HepG2 (cell line): ENCODE data around the gene RPS2. TPM values are rescaled to one million over a fixed set of nuclear protein-coding genes. Genes with fewer than 3 reads are reported as not detected.

Source experiments
- ATAC-seq: fragments of 200-7000 bp; cut with Tn5 transposase; 3 replicates; pipeline ENCODE4 v1.9.1; 2020; ENCODE audit warnings: mild to moderate bottlenecking, moderate library complexity
- BruUV-seq: library from RNA; stranded (reverse); fragments of 400-500 nt; replicated peaks from 2 replicates; lab custom pipeline; 2021; lab: Mats Ljungman, UMichigan
- CTCF ChIA-PET: fragments of 300-600 bp; formaldehyde crosslinking; extraction: SDS; loops from one replicate; lab custom pipeline; 2021; ENCODE audit warnings: low total read pairs, inconsistent platforms, low intra/inter-chr PET ratio; lab: Yijun Ruan, JAX
- POLR2A ChIA-PET: fragments of 350-600 bp; sonication (Branson Sonifier 250); formaldehyde crosslinking; loops from one replicate; lab custom pipeline; 2020; ENCODE audit warnings: antibody characterized with exemption, inconsistent platforms; lab: Yijun Ruan, JAX
- DNase-seq: peaks from one replicate; pipeline ENCODE4 v3.0.0-alpha.2; 2015; ENCODE audit warnings: low spot score
- FAIRE-seq: peaks from 3 replicates; lab custom pipeline; 2011; peaks lifted over from hg19 to GRCh38; lab: Jason Lieb, UNC
- H2AFZ ChIP-seq: one replicate; pipeline ENCODE4 v1.6.1; 2011; ENCODE audit warnings: low read length, inconsistent platforms
- H3K27ac ChIP-seq: fragments of 300-600 bp; 3 replicates; pipeline ENCODE4 v1.8.0; 2011; ENCODE audit warnings: mixed run types, mild to moderate bottlenecking, mixed read lengths, low read length, inconsistent platforms; ENCODE audit not compliant: insufficient read depth; ENCODE audit errors: extremely low read length
- H3K27me3 ChIP-seq, 2 experiments: fragments of 200-600 bp in 1 of 2; 2 replicates in 1 of 2; 3 replicates in 1 of 2; pipeline versions ENCODE4 v1.6.0 to v1.8.0; 2011; ENCODE audit warnings: low read length in 2 of 2, mild to moderate bottlenecking in 2 of 2, moderate library complexity in 2 of 2, inconsistent platforms in 1 of 2; ENCODE audit not compliant: insufficient read depth in 2 of 2, control insufficient read depth in 1 of 2
- H3K36me3 ChIP-seq, 2 experiments: fragments of 200-600 bp in 1 of 2; replicated peaks in 1 of 2; 2 replicates in 1 of 2; 3 replicates in 1 of 2; pipeline versions ENCODE4 v1.5.1 to v1.8.0; 2011; ENCODE audit warnings: low read length in 2 of 2, inconsistent platforms in 1 of 2; ENCODE audit not compliant: insufficient read depth in 2 of 2, control insufficient read depth in 1 of 2
- H3K4me1 ChIP-seq: 2 replicates; pipeline ENCODE4 v1.5.1; 2012; ENCODE audit warnings: low read length, inconsistent platforms; ENCODE audit not compliant: insufficient read depth
- H3K4me2 ChIP-seq: 2 replicates; pipeline ENCODE4 v1.6.0; 2011; ENCODE audit warnings: low read depth, low read length, inconsistent platforms
- H3K4me3 ChIP-seq, 3 experiments: fragments of 200-600 bp in 1 of 3; sonication (generic), shearing (Covaris generic) in 1 of 3; replicated peaks in 1 of 3; 2 replicates each; pipeline ENCODE4 v1.5.1; 2011 to 2016; ENCODE audit warnings: low read length in 3 of 3, inconsistent platforms in 2 of 3, low read depth in 2 of 3, mild to moderate bottlenecking in 2 of 3, control low read depth in 1 of 3, mixed read lengths in 1 of 3; ENCODE audit not compliant: insufficient read depth in 1 of 3
- H3K79me2 ChIP-seq: one replicate; pipeline ENCODE4 v1.6.1; 2011; ENCODE audit warnings: low read length, inconsistent platforms; ENCODE audit not compliant: insufficient read depth
- H3K9ac ChIP-seq: 2 replicates; pipeline ENCODE4 v1.6.0; 2011; ENCODE audit warnings: mild to moderate bottlenecking, low read depth, low read length, inconsistent platforms; ENCODE audit not compliant: insufficient read depth
- H3K9me3 ChIP-seq: 2 replicates; pipeline ENCODE4 v1.5.1; 2012; ENCODE audit warnings: mild to moderate bottlenecking, low read length
- H4K20me1 ChIP-seq: 2 replicates; pipeline ENCODE4 v1.6.0; 2011; ENCODE audit warnings: inconsistent platforms, mild to moderate bottlenecking, low read length, moderate library complexity; ENCODE audit not compliant: insufficient read depth
- ZFP91 ChIP-seq: sonication (generic); formaldehyde crosslinking; IDR thresholded peaks from 2 replicates; pipeline ENCODE4 v1.9.0; 2022; ENCODE audit warnings: missing genetic modification reagents, mild to moderate bottlenecking, borderline replicate concordance
- ZNF367 ChIP-seq: sonication (generic); formaldehyde crosslinking; IDR thresholded peaks from 2 replicates; pipeline ENCODE4 v1.4.0; 2020; ENCODE audit warnings: missing genetic modification reagents, borderline replicate concordance
- ZNF430 ChIP-seq: sonication (generic); formaldehyde crosslinking; IDR thresholded peaks from 2 replicates; pipeline ENCODE4 v1.9.0; 2021; ENCODE audit warnings: mild to moderate bottlenecking, missing genetic modification reagents
- ZNF552 ChIP-seq: sonication (generic); formaldehyde crosslinking; IDR thresholded peaks from 2 replicates; pipeline ENCODE4 v1.9.0; 2022; ENCODE audit warnings: missing genetic modification reagents, mild to moderate bottlenecking, borderline replicate concordance
- ZNF772 ChIP-seq: sonication (generic); formaldehyde crosslinking; IDR thresholded peaks from 2 replicates; pipeline ENCODE4 v1.5.0; 2020; ENCODE audit warnings: mild to moderate bottlenecking, missing genetic modification reagents
- WGBS: methylation state at CpG from one replicate; pipeline ENCODE4 v1.1.6; 2017; ENCODE audit warnings: low lambda C conversion rate; 5-methylcytosine and 5-hydroxymethylcytosine counted together
- in situ Hi-C: cut with HindIII; loops from 2 replicates; pipeline ENCODE4 v1.10.0; 2017; ENCODE audit warnings: low pct_unique_long_range_greater_than_20kb; ENCODE audit not compliant: extremely low pct_ligation_motif_present
- intact Hi-C: fragments of 100-400 bp; cut with micrococcal nuclease; formaldehyde crosslinking; loops from one replicate; pipeline ENCODE4 v1.10.0; 2022; ENCODE audit not compliant: unreplicated experiment
- polyA plus RNA-seq, 8 experiments: library from polyadenylated mRNA; depleted of rRNA in 3 of 8; stranded (reverse) in 7 of 8; unstranded in 1 of 8; fragments of >200 nt; fragmentation: Illumina TruSeq in 4 of 8; extraction: Trizol in 4 of 8; gene quantifications; 2 replicates each; pipeline versions ENCODE4 v1.2.1 to v1.2.3, GENCODE V29; 2011 to 2016; ENCODE audit warnings: low read depth in 4 of 8, missing spikeins in 1 of 8, mixed read lengths in 1 of 8; ENCODE audit not compliant: insufficient read depth in 1 of 8
- total RNA-seq, 5 experiments: library from RNA; depleted of rRNA; stranded (reverse); fragments of >200 nt; fragmentation: Illumina TruSeq; extraction: Trizol; gene quantifications; 2 replicates each; pipeline ENCODE4 v1.2.3, GENCODE V29; 2016; ENCODE audit warnings: low read depth in 1 of 5
- TF ChIP-seq, protein P1 (sequence below): sonication (generic); formaldehyde crosslinking; IDR thresholded peaks from 2 replicates; pipeline ENCODE4 v1.5.1; 2020; ENCODE audit warnings: mild to moderate bottlenecking, moderate library complexity, missing genetic modification reagents
- TF ChIP-seq, protein P2 (sequence below): sonication (generic); formaldehyde crosslinking; IDR thresholded peaks from 2 replicates; pipeline ENCODE4 v1.4.0; 2020; ENCODE audit warnings: missing genetic modification reagents, borderline replicate concordance
- TF ChIP-seq, protein P3 (sequence below): sonication (generic); formaldehyde crosslinking; IDR thresholded peaks from 2 replicates; pipeline ENCODE4 v1.4.0; 2020; ENCODE audit warnings: mild to moderate bottlenecking, missing genetic modification reagents, borderline replicate concordance

Gene RPS2
- total and polyA plus RNA-seq, 2 of the 13 experiments (the other 11 are each of a cell fraction or from before 2014, with no cell fraction given): 1,908 to 4,514 TPM

DNA sequence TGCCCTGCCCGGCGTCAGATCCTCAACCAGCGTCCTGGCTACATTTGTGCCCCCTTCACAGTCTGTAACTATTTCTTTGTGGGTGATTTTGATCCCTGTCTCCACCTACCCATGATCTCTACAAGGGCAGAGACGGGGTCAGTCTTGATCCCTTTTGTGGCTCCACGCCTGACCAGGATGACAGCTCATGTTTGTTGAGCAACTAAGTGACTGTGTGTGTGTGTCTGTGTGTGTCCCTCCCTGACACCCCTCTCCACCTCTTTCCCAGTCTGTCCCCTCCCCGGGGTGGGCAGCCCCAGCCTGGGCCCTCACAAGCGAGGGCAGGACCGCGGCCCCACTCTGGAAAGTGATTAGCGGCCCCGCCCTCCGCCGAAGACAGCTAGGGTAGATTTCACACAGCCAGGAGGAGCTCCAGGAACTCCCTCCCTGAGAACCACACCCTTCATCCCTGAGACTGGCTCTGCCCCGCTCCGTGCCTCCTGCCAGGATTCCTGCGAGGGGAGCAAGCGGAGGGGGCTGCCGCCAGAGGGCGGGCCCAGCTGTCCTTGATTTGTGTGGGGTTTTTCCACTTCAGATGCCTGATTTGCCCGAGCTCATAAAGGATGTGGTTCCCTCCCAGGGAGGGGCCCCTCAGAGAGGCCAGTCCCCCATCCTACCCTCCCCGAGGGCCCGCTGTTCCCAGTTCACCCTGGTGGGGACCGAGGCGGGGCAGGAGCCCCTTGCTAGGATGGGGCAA is 41.2 kb downstream of the RPS2 start (continued):
- TF ChIP-seq, protein P1, sequence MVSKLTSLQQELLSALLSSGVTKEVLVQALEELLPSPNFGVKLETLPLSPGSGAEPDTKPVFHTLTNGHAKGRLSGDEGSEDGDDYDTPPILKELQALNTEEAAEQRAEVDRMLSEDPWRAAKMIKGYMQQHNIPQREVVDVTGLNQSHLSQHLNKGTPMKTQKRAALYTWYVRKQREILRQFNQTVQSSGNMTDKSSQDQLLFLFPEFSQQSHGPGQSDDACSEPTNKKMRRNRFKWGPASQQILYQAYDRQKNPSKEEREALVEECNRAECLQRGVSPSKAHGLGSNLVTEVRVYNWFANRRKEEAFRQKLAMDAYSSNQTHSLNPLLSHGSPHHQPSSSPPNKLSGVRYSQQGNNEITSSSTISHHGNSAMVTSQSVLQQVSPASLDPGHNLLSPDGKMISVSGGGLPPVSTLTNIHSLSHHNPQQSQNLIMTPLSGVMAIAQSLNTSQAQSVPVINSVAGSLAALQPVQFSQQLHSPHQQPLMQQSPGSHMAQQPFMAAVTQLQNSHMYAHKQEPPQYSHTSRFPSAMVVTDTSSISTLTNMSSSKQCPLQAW (CRISPR knock-in tag): peak; percentile 39; the same call in 1 of the 2 replicates
- TF ChIP-seq, protein P2, sequence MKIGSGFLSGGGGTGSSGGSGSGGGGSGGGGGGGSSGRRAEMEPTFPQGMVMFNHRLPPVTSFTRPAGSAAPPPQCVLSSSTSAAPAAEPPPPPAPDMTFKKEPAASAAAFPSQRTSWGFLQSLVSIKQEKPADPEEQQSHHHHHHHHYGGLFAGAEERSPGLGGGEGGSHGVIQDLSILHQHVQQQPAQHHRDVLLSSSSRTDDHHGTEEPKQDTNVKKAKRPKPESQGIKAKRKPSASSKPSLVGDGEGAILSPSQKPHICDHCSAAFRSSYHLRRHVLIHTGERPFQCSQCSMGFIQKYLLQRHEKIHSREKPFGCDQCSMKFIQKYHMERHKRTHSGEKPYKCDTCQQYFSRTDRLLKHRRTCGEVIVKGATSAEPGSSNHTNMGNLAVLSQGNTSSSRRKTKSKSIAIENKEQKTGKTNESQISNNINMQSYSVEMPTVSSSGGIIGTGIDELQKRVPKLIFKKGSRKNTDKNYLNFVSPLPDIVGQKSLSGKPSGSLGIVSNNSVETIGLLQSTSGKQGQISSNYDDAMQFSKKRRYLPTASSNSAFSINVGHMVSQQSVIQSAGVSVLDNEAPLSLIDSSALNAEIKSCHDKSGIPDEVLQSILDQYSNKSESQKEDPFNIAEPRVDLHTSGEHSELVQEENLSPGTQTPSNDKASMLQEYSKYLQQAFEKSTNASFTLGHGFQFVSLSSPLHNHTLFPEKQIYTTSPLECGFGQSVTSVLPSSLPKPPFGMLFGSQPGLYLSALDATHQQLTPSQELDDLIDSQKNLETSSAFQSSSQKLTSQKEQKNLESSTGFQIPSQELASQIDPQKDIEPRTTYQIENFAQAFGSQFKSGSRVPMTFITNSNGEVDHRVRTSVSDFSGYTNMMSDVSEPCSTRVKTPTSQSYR (CRISPR knock-in tag): no peak

DNA sequence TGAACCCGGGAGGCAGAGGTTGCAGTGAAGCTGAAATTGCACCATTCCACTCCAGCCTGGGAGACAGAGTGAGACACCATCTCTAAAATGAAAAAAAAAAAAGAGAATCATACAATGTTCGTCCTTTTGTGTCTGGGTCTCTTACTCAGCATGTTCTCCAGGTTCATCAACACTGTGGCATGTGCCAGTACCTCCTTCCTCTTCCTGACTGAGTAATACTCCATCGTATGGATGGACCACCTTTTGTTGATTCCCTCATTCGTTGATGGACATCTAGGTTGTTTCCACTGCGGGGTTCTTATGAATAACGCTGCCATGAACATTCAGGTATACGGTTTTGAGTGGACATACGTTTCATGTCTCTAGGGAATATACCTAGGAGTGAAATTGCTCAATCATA is 42.3 kb downstream of the RPS2 start:
- no peak for FAIRE-seq
- intact Hi-C loops: no loop called here
- Histone ChIP-seq H3K27ac (no peak overlapping the region), H3K4me1 (peaks cover 43% of the 10 kb centered on the region), H3K9ac (no peak overlapping the region), H3K4me2 (no peak overlapping the region), H3K9me3 (no peaks in the 10 kb centered on the region), H3K4me3 (no peak overlapping the region), H3K36me3 (no peaks in the 10 kb centered on the region), H3K79me2 (no peaks in the 10 kb centered on the region), H4K20me1 (0 out of 2 replicates have a peak, but pooled peaks cover 2% of the 10 kb centered on the region), H3K27me3 (peaks cover 18 to 59% of the 10 kb centered on the region in 2 experiments), H2AFZ (no peak overlapping the region)
- WGBS: 46% methylated on average over 8 of the region's 8 CpGs
- no TSS peak for BruUV-seq
- no peak for DNase-seq
- POLR2A ChIA-PET: no interaction called here
- ATAC-seq: no peak
- in situ Hi-C loops: loop anchor here (5.0 kb wide), 1 partner anchor 60 kb away; no protein-coding TSS in a partner anchor
- CTCF ChIA-PET: no interaction called here
- TF ChIP-seq, protein P3, sequence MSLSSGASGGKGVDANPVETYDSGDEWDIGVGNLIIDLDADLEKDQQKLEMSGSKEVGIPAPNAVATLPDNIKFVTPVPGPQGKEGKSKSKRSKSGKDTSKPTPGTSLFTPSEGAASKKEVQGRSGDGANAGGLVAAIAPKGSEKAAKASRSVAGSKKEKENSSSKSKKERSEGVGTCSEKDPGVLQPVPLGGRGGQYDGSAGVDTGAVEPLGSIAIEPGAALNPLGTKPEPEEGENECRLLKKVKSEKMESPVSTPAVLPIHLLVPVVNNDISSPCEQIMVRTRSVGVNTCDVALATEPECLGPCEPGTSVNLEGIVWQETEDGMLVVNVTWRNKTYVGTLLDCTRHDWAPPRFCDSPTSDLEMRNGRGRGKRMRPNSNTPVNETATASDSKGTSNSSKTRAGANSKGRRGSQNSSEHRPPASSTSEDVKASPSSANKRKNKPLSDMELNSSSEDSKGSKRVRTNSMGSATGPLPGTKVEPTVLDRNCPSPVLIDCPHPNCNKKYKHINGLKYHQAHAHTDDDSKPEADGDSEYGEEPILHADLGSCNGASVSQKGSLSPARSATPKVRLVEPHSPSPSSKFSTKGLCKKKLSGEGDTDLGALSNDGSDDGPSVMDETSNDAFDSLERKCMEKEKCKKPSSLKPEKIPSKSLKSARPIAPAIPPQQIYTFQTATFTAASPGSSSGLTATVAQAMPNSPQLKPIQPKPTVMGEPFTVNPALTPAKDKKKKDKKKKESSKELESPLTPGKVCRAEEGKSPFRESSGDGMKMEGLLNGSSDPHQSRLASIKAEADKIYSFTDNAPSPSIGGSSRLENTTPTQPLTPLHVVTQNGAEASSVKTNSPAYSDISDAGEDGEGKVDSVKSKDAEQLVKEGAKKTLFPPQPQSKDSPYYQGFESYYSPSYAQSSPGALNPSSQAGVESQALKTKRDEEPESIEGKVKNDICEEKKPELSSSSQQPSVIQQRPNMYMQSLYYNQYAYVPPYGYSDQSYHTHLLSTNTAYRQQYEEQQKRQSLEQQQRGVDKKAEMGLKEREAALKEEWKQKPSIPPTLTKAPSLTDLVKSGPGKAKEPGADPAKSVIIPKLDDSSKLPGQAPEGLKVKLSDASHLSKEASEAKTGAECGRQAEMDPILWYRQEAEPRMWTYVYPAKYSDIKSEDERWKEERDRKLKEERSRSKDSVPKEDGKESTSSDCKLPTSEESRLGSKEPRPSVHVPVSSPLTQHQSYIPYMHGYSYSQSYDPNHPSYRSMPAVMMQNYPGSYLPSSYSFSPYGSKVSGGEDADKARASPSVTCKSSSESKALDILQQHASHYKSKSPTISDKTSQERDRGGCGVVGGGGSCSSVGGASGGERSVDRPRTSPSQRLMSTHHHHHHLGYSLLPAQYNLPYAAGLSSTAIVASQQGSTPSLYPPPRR (CRISPR knock-in tag): no peak
- TF ChIP-seq ZNF367 (CRISPR knock-in tag): no peak
- TF ChIP-seq ZFP91 (CRISPR knock-in tag): no peak
- TF ChIP-seq ZNF430 (CRISPR knock-in tag): no peak
- TF ChIP-seq ZNF772 (CRISPR knock-in tag): no peak
- no peak for TF ChIP-seq ZNF552 (CRISPR knock-in tag)
